ENCODE data around the gene TMEM132C. TPM values are rescaled to one million over a fixed set of nuclear protein-coding genes. Genes with fewer than 3 reads are reported as not detected.
"Not testable (repeated sequence)": the region's sequence is repeated elsewhere in the genome, so short reads cannot be mapped to it uniquely, and the experiment has no call there.

TMEM132C gene
- total RNA-seq, 4 donors from 2014 or later, result 1.2 to 3.8 (median 2.3) TPM

DNA sequence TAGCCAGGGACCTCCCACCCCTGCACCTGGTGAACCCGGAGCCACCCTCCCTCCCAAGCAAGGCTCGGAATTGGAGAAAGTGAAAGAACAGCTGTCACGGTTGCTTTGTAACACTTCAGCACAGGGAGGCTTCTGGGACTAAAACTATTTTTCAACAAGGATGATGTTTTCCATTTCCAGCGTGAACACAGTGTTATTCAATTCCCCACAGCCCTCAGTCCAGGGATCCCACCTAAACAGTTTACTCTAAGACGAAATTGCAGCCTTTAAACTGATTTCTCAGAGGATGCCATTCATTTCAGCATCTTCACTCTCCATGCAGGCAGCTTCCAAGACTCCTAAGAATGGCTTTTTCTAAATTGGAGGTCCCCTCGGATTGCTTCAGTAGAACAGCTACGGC, 327.6 kb downstream of the TMEM132C start:
- WGBS, result 66% methylated on average over 7 of the region's 7 CpGs
- TF ChIP-seq, protein P1, sequence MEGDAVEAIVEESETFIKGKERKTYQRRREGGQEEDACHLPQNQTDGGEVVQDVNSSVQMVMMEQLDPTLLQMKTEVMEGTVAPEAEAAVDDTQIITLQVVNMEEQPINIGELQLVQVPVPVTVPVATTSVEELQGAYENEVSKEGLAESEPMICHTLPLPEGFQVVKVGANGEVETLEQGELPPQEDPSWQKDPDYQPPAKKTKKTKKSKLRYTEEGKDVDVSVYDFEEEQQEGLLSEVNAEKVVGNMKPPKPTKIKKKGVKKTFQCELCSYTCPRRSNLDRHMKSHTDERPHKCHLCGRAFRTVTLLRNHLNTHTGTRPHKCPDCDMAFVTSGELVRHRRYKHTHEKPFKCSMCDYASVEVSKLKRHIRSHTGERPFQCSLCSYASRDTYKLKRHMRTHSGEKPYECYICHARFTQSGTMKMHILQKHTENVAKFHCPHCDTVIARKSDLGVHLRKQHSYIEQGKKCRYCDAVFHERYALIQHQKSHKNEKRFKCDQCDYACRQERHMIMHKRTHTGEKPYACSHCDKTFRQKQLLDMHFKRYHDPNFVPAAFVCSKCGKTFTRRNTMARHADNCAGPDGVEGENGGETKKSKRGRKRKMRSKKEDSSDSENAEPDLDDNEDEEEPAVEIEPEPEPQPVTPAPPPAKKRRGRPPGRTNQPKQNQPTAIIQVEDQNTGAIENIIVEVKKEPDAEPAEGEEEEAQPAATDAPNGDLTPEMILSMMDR (IDR thresholded peaks at IDR 0.05), result no peak
- TF ChIP-seq EP300 (IDR thresholded peaks at IDR 0.05) (no peak), POLR2AphosphoS5 (IDR thresholded peaks at IDR 0.05) (no peak), POLR2A (IDR thresholded peaks at IDR 0.05) (no peak)
- H3K4me3 ChIP-seq, result no peak overlapping the region
- H3K4me1 ChIP-seq, result no peaks in the 10 kb centered on the region
- H3K36me3 ChIP-seq, result no peaks in the 10 kb centered on the region
- H3K27ac ChIP-seq, result no peak overlapping the region
- DNase-seq (ENCODE audit: low spot score in 2 of 2), result no peak
- no peaks in the 10 kb centered on the region for H3K27me3 ChIP-seq
- H3K9me3 ChIP-seq, result no peaks in the 10 kb centered on the region

DNA sequence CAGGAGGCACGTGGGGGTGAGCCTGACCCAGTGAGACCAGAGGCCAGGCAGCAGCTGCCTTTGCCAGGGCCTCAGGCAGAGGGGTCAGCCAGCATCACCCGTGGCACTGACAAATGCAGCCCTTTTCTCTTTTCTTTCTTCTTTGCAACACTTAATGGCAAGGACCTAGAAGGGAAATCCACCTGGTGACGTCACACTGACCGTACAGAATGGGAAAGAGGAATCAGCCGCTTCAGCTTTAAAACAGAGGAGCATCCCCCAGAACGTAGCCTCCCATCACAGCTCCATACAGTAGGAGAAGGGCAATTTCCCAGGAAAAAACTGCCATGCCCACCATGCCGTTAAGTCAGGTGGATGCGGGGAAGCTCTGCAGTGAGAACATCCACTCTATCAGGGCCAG, 328.6 kb downstream of the TMEM132C start:
- no peak overlapping the region for H3K27ac ChIP-seq
- H3K36me3 ChIP-seq, result no peaks in the 10 kb centered on the region
- H3K27me3 ChIP-seq, result no peaks in the 10 kb centered on the region
- WGBS, result 72% methylated on average over 8 of the region's 8 CpGs
- no peaks in the 10 kb centered on the region for H3K9me3 ChIP-seq
- DNase-seq (ENCODE audit: low spot score in 2 of 2), result no peak
- no peak for TF ChIP-seq POLR2A (IDR thresholded peaks at IDR 0.05)
- TF ChIP-seq EP300 (IDR thresholded peaks at IDR 0.05), result no peak
- TF ChIP-seq, protein P1 (IDR thresholded peaks at IDR 0.05), result no peak
- no peak for TF ChIP-seq POLR2AphosphoS5 (IDR thresholded peaks at IDR 0.05)
- H3K4me1 ChIP-seq, result no peaks in the 10 kb centered on the region
- no peak overlapping the region for H3K4me3 ChIP-seq

DNA sequence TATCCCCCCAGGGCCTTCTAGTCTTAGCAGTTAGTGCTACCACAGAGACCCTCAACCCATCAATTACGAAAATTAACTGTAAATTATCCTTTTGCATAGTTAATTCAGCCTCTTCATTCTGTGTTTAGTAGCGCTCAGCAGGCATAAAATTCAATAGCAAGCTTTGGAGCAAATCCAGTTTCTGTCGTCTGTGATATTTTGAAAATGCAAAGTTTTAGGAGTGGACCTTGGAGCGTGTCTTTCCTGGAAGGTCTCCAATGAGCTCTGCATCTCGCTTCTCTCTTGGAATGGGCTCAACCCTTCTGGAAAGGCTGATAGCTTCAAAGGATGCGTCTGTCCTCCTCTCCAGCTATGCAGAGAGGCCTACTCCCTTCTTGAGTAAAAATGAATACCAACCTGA, 333.9 kb downstream of the TMEM132C start:
- Histone ChIP-seq H3K4me3 (no peak overlapping the region), H3K4me1 (no peaks in the 10 kb centered on the region), H3K27me3 (no peaks in the 10 kb centered on the region), H3K36me3 (no peaks in the 10 kb centered on the region), H3K27ac (no peak overlapping the region), H3K9me3 (no peaks in the 10 kb centered on the region)
- WGBS, result 69% methylated on average over 6 of the region's 6 CpGs
- TF ChIP-seq EP300 (IDR thresholded peaks at IDR 0.05) (no peak), POLR2A (IDR thresholded peaks at IDR 0.05) (no peak), POLR2AphosphoS5 (IDR thresholded peaks at IDR 0.05) (no peak)
- TF ChIP-seq, protein P1 (IDR thresholded peaks at IDR 0.05), result no peak
- DNase-seq (ENCODE audit: low spot score in 2 of 2), result no peak

DNA sequence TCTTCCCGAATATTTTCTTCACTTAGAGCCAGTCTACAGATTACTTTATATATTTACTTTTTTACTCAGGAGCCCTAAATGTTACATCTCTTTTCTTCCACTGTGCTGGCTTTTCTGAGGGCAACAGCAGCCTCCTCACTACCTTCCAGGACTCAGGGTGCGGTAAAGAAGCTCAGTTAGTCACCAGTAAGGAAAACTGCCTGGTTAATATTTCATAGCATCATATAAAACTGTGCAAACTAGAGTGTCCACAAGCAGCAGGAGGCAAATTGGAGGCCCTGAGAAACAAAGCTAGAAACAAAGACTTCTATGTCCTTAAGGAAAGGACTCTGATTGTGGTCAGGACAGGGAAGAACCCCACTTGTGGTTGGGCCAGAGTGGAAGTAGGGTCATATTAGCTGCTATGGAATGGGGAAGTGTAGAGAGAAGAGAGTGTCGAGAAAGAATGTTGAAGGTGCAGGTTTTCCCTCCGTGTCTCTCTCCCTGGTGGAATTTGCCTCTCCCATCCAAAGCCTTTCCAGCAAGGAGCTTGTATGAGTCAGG, 336.7 kb downstream of the TMEM132C start:
- no peak overlapping the region for H3K4me3 ChIP-seq
- no peaks in the 10 kb centered on the region for H3K9me3 ChIP-seq
- no peak for DNase-seq (ENCODE audit: low spot score in 2 of 2)
- H3K27ac ChIP-seq, result no peak overlapping the region
- TF ChIP-seq EP300 (IDR thresholded peaks at IDR 0.05) (no peak), POLR2AphosphoS5 (IDR thresholded peaks at IDR 0.05) (no peak), POLR2A (IDR thresholded peaks at IDR 0.05) (no peak)
- TF ChIP-seq, protein P1 (IDR thresholded peaks at IDR 0.05), result no peak
- no peaks in the 10 kb centered on the region for H3K36me3 ChIP-seq
- H3K4me1 ChIP-seq, result no peaks in the 10 kb centered on the region
- no peaks in the 10 kb centered on the region for H3K27me3 ChIP-seq
- 82% methylated on average over 4 of the region's 4 CpGs for WGBS

DNA sequence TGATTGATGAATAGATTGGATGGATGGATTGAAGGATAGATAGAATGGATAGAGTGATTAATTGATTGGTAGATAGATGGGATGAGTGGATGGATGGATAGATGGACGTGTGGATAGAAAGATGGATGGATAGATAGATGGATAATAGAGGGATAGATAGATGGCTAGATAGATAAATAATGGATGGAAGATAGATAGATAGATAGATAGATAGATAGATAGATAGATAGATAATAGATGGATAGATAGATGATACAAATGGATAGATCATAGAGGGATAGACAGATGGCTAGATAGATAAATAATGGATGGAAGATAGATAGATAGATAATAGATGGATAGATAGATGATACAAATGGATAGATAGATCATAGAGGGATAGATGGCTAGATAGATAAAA, 337.2 kb downstream of the TMEM132C start:
- not testable (repeated sequence) for H3K36me3 ChIP-seq; H3K9me3 ChIP-seq; H3K4me3 ChIP-seq; H3K27me3 ChIP-seq; H3K4me1 ChIP-seq; DNase-seq (ENCODE audit: low spot score in 2 of 2); H3K27ac ChIP-seq
- WGBS, result 78% methylated on average over 1 of the region's 1 CpG

DNA sequence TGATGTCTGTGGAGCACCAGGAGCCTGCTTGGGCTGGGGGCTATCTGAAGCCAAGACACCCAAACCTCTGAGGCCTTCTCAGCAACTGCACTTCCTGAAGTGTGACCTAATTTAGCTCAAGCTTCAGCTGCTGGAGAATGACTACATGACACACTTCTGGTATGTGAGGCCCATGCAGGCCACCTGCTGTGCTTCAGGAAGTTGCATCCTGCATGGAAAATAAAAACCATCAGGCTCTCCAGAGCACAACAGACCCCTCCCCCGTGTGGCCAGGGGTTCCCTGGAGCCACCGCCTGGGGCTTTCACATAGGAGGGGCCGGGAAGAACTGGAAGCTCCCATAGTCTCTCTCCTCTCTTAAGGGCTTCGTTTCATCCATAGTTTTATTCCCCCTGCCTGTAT, 339.1 kb downstream of the TMEM132C start:
- no peak for DNase-seq (ENCODE audit: low spot score in 2 of 2)
- H3K4me3 ChIP-seq, result no peak overlapping the region
- H3K27ac ChIP-seq, result no peak overlapping the region
- no peak for TF ChIP-seq POLR2A (IDR thresholded peaks at IDR 0.05)
- TF ChIP-seq POLR2AphosphoS5 (IDR thresholded peaks at IDR 0.05), result no peak
- no peak for TF ChIP-seq EP300 (IDR thresholded peaks at IDR 0.05)
- TF ChIP-seq, protein P1 (IDR thresholded peaks at IDR 0.05), result no peak
- no peaks in the 10 kb centered on the region for H3K36me3 ChIP-seq
- no peaks in the 10 kb centered on the region for H3K27me3 ChIP-seq
- no peaks in the 10 kb centered on the region for H3K9me3 ChIP-seq
- no peaks in the 10 kb centered on the region for H3K4me1 ChIP-seq
- WGBS, result 54% methylated on average over 4 of the region's 4 CpGs
